Loucy (cell line): ENCODE data around the gene LYPD8.

Experiments used
- EZH2phosphoT487 ChIP-seq: fragments of 200-600 bp; IDR thresholded peaks from 2 replicates; pipeline ENCODE4 v1.6.1; 2018; ENCODE audit warnings: antibody characterized with exemption, mild to moderate bottlenecking, moderate library complexity, borderline replicate concordance
- TF ChIP-seq, protein P1 (sequence below): fragments of 200-600 bp; sonication (generic); conservative IDR thresholded peaks from 2 replicates; pipeline ENCODE4 v1.5.1; 2014; ENCODE audit warnings: mild to moderate bottlenecking, antibody characterized with exemption, low read length

DNA sequence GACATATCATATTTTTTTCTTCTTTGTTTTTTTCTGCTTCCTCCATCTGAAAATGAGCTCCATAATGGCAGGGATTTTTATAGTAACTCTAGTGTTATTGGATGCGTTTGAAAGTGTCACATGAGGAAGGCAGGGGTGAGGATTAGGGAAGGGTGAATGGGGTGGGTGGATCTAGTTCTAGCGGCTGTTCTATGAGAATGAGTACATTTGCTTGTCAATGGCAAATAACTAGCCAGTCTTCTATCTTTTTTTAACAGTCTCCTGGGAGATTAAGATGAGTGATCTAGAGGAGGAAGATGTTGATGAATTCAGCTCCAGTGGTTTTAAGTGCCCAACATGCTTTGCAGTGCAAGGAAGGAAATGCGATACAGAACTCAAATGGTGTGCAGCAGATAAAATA is 58.8 kb downstream of the LYPD8 start:
- TF ChIP-seq, protein P1, sequence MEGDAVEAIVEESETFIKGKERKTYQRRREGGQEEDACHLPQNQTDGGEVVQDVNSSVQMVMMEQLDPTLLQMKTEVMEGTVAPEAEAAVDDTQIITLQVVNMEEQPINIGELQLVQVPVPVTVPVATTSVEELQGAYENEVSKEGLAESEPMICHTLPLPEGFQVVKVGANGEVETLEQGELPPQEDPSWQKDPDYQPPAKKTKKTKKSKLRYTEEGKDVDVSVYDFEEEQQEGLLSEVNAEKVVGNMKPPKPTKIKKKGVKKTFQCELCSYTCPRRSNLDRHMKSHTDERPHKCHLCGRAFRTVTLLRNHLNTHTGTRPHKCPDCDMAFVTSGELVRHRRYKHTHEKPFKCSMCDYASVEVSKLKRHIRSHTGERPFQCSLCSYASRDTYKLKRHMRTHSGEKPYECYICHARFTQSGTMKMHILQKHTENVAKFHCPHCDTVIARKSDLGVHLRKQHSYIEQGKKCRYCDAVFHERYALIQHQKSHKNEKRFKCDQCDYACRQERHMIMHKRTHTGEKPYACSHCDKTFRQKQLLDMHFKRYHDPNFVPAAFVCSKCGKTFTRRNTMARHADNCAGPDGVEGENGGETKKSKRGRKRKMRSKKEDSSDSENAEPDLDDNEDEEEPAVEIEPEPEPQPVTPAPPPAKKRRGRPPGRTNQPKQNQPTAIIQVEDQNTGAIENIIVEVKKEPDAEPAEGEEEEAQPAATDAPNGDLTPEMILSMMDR: no peak
- TF ChIP-seq EZH2phosphoT487: no peak
